NCI-H1417 (cell line): ENCODE data around the gene PRAC1.

Experiments used
- DNase-seq, 3 experiments: peaks; one replicate each; lab custom pipeline; 2025; lab: John Stamatoyannopoulos, UW

The PRAC1 gene

DNA sequence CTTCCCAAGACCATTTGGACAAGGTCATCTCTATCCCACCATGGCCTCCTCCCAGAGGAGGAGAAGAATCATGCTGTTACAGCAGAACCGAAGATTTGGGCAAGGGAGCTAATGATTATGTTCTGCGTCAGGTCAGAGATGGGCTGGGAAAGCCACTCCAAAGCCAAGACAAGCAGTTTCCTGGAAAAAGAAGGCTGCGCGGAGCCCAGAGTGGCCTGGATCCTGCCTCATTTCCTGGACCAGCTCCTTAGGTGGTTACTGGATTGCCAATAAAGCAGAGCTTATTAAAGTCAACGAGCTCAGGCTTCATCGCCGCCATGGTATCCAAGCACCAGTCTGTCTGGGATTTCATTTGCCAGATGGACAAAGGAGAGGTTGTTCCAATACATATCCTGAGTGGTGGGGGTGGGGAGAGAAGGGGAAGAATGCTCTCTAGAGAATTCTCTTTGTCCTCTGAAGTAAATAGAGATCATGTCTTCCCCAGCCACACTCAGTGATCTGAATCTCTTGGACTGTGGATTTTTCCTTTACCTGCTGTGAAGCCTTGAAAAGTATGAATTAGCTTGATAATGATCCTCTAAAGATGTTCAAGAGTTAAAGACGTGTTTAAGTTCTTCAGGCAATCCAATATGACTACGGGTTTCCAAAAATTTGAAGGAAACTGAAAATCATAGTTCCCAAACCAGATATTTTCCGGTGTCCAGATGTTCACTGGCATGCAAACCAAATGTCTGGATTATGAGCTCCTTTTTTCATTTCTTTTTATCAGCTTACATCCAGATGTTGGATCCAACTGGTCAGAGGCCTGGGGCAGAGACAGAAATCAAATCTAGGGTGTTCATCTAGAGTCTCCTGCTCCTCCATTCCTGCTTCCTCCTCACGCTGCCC lies 17.7 kb downstream of the PRAC1 start:
- peak; percentile 11 to 79 (median 63) for DNase-seq

DNA sequence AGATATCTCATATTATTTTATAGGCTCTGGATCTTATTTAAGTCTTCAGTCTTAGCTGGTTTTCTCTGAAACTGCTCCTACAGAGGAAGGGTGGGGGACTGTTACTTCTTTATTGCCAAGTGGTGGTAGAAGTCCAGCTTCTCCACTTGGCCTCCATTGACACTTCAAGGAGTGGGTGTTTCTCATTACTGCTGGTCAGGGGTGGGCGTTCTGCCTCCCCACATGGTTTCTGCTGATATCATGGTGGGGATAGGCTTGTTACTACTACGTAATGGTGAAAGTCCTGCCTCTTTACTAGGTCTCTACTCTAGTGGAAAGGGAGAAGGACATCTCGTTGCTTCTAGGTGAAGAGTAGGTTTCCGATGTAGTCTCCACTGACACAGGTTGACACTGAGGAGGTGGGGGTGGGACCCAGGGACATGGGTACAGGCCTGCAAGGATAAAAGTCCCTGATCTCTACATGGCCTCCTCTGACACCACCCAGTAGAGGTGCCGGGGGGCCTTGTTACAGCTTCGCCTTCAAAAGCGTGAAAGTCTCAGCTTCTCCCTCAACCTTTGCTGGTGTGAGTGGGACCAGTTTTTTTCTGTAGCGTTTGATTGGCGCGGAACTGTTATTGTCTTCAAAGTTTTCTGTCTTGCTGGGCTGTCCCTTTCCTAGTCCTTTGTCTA lies 20.3 kb downstream of the PRAC1 start:
- no peak for DNase-seq

DNA sequence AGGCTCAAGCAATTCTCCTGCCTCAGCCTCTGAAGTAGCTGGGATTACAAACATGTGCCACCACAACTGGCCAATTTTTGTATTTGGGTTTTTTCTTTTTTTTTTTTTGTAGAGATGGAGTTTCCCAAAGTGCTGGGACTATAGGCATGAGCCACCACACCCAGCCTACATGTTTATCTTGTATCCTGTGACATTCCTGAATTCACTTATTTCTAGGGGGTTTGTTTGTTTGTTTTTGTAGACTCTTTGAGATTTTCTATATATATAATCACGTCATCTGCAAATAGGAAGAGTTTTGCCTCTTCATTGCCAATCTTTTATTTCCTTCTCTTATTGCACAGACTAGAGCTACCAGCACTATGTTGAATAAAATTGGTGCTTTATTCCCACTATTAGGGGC lies 29.1 kb downstream of the PRAC1 start:
- no peak for DNase-seq

DNA sequence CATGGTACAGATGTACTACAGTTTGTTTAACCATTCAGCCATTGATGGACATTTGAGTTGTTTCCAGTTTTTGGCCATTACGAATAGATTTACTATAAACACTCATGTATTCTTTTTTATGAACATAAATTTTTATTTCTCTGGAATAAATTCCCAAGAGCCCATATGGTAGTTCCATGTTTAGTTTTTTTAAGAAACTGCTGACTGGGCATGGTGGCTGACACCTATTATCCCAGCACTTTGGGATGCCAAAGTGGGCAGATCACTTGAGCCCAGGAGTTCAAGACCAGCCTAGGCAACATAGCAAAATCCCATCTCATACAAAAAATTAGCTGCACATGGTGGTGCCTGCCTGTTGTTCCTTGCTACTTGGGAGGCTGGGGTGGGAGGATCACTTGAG lies 30.3 kb downstream of the PRAC1 start:
- no peak for DNase-seq

DNA sequence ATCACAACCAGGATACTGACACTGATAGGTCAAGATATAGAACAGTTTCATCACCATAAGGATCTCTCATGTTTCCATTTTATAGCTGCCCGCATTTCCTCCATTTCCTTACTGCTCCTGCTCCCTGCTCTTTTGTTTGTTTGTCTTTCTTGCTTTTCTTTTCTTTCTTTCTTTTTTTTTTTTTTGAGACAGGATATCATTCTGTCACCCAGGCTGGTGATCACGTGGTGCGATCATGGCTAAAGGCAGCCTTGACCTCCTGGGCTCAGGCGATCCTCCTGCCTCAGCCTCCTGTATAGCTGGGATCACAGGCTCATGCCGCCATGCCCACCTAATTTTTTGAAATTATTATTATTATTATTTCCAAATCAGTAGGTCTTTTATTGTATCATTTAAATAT lies 31.7 kb downstream of the PRAC1 start:
- DNase-seq = no peak

DNA sequence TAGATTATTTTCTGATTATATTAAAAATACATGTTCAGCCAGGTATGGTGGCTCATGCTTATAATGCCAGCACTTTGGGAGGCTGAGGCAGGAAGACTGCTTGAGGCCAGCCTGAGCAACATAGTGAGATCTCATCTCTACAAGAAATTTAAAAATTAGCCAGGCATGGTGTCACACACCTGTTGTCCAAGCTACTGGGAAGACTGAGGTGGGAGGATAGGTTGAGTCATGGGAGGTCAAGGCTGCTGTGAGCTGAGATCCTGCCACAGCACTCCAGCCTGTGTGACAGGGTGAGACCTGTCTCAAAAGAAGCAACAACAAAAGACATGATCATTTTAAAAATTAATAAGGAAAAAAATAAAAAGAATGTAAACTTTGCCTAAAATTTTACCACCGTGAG lies 40.7 kb downstream of the PRAC1 start:
- no peak for DNase-seq

DNA sequence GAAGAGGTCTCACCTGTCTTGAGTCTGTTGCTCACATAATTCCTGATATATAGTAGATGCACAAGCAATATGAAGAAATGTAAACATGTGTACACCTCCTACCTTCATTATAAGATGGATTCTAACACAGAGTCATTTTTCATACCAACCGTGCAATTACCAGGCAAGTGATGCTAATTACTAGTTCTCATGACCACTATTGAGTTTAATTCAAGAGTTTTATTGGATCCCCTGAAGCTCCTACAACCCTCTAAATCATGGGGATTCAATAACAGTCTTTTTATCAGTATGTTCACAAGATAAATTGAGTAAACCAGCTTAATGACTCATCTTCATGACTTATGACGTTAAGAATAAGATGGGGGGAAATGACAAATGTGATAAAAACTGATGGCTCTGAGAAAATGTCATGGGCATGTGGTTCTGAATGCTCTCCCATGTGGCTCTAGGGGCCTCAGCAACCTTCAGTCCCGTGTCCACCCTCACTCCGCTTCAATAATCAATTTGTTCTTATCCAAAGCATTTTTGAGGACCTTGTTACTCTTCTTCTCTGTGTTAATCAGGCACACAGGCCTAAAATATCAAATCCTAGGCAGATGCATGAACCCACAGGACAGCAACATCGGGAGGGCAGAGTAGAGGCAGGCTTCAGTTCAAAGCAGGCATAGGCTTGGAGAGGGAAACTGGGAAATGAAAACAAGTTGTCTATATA lies 42.8 kb downstream of the PRAC1 start:
- DNase-seq = peak in 2 of 3 experiments; percentile 6 to 61

DNA sequence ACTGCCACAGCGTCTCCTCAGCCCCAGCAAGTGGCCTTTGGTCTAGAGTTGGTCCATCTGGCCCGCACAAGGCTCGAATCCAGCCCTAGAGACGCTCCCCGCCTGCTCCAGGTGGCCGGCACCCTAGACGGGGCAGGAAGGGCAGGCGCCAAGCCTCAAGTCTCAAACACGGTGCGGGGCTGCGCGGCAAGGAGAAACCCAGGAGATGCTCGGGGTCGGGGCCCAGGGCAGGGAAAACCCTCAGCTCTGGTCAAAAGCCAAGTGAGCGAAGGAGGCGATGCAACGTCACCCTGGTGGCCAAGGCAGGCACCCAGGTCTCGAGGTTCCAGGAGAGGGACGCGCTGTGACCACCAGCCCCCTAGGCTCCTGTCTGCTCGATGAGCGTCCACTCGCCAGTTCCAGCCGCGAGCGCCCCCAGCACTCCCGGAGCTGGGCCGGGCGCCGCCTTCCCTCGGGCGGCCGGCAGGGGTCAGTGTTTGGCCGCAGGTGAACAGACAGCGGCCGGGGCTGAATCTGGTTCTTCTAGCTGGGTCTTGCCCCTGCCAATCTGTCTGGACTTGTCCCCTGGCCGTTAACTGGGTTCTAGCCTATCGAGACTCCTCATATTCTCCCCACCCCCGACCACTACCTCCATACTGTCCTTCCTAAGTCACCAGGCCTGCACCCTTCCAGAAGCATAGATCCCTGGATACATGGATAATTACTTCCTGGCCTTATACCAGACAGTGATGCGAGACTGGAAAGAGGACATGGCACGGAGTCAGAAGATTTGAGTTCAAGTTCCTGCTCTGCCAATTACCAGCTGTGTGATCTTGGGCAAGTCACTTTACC lies 44.0 kb downstream of the PRAC1 start:
- peak; percentile 59 to 79 (median 70) for DNase-seq

DNA sequence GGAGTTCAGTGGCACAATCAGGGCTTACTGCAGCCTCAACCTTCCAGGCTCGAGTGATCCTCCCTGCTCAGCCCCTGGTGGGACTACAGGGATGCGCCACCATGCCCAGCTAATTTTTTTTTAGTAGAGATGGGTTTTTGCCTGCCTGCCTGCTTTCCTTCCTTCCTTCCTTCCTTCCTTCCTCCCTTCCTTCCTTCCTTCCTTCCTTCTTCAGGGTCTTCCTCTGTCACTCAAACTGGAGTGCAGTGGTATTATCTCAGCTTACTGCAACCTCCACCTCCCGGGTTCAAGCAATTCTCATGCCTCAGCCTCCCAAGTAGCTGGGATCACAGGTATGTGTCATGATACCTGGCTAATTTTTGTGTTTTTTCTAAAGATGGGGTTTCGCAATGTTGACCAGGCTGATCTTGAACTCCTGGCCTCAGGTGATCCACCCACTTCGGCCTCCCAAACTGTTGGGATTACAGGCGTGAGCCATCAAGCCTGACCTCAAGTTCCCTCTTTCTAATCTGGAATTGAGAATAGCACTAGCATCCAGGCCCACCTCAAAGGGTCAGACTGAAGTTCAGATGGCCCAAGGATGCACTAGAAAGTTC lies 45.3 kb downstream of the PRAC1 start:
- no peak for DNase-seq

DNA sequence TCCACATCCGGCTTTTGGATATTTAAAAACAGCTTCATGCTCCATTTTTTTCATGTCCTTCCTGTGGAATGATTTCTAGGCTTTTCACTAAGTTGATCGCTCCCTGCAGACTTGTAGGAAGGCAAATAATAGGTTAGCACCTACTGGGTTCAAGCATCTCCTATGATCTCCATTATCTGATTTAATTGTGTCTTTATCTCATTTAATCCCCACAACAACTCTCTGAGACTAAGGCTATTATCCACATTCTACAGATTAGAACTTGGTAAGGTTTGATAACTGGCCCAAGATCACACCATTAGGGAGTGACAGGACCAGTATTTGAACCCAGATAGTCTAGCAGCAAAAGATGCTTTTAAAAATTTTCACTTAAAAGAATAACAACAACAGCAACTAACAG lies 50.0 kb downstream of the PRAC1 start:
- DNase-seq = no peak
